C4-2B (cell line): ENCODE measurements around the gene TYSND1.

Experiments
- H3K27ac ChIP-seq: fragments of 450-650 bp; 2 replicates; pipeline ENCODE4 v1.5.1; 2017
- ZFX ChIP-seq: fragments of 450-650 bp; IDR thresholded peaks from 2 replicates; pipeline ENCODE4 v1.6.1; 2017
- TF ChIP-seq, protein P1 (sequence below): fragments of 450-650 bp; conservative IDR thresholded peaks from 2 replicates; pipeline ENCODE4 v1.5.1; 2017; ENCODE audit warnings: mild to moderate bottlenecking

The TYSND1 gene

DNA sequence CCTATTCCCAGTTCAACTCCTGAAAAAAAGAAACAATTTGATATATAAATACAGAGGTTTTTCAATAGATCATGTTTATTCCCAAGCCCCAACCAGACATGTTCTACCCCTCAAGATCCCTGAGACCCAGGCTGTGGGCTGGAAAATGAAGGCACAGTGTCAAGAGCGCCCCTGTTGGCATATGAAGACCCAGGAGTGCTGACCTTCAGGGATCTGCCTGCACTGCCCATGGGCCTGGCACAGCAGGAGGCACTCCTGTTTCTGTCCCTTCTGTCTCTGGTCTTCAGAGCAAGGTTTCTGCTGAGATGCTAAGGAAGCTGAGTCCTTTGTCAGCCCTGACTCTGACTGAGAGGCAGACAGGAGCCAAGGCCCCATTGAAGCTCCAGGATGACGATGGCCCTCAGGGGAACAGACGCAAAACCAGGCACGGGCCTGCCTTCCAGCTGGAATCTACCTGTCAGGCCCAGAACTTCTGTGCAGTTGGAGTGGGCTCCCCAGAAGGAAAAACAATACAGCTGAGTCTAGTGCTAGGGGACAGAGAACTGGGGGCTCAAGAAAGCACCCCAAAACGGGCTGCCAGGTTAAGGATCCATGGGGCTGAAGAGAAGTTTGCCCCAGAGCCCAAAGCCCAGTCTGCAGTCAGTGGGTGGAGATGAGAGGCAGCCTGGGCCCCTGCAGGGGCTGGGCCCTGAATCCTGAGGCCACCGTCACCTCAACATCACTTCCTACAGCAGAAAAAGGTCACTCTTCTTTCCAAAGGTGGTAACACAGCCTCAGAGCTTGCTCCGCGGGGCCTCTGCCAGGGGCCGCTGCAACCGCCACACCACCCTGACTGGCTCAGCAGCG is 7.1 kb downstream of the TYSND1 start:
- no peak for TF ChIP-seq ZFX
- TF ChIP-seq, protein P1, sequence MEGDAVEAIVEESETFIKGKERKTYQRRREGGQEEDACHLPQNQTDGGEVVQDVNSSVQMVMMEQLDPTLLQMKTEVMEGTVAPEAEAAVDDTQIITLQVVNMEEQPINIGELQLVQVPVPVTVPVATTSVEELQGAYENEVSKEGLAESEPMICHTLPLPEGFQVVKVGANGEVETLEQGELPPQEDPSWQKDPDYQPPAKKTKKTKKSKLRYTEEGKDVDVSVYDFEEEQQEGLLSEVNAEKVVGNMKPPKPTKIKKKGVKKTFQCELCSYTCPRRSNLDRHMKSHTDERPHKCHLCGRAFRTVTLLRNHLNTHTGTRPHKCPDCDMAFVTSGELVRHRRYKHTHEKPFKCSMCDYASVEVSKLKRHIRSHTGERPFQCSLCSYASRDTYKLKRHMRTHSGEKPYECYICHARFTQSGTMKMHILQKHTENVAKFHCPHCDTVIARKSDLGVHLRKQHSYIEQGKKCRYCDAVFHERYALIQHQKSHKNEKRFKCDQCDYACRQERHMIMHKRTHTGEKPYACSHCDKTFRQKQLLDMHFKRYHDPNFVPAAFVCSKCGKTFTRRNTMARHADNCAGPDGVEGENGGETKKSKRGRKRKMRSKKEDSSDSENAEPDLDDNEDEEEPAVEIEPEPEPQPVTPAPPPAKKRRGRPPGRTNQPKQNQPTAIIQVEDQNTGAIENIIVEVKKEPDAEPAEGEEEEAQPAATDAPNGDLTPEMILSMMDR = no peak
- no peak overlapping the region for H3K27ac ChIP-seq

DNA sequence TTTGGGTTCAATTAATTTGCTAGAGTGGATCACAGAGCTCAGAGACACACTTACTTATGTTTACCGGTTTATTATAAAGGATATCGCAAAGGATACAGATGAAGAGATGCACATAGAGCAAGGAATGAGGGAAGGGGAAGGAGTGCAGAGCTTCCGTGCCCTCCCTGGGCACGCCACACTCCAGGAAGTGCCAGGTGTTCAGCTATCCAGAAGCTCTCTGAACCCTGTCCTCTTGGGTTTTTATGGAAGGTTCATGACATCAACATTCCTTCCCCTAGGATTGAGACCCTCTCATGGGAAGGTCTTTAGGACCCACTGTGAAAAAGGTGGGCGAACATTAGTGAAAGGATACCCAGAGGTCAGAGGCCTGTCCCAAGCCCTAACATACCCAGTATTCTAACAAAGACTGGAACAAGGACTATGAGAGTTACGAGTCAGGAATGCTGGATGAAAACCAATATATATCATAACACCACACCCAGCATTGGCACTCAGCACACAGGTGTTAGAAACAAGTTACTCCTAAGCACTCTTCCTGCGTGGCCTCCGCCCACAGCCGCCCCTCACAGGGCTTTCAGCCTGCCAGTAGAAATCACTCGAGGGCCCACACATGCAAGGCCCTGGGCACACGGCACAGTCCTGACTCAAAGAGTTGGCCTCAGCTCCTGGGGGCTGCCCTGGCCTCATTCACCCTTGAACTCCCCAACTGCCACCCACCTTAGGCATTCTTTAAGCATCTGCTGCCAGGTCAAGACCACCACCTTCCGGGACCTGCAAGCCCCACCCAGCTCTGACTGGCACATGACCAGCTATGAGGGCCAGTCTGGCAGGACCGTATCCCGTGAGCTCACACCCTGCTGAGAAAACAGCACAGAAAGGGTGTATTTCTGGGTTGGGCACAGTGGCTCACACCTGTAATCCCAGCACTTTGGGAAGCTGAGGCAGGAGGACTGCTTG is 8.3 kb downstream of the TYSND1 start:
- no peak overlapping the region for H3K27ac ChIP-seq
- TF ChIP-seq, protein P1 = no peak
- TF ChIP-seq ZFX = no peak

DNA sequence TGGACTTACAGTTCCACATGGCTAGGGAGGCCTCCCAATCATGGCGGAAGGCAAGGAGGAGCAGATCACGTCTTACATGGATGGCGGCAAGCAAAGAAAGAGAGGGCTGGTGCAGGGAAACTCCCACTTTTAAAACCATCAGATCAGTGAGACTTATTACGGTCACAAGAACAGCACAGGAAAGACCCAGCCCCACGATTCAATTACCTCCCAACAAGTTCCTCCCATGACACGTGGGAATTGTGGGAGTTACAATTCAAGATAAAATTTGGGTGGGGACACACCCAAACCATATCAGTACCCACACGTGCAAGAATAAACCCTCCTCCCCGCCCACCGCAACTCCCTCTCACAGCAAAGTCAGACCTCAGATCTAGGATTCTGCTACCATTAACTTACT is 9.4 kb downstream of the TYSND1 start:
- H3K27ac ChIP-seq = no peak overlapping the region
- TF ChIP-seq ZFX = no peak
- TF ChIP-seq, protein P1 = no peak

DNA sequence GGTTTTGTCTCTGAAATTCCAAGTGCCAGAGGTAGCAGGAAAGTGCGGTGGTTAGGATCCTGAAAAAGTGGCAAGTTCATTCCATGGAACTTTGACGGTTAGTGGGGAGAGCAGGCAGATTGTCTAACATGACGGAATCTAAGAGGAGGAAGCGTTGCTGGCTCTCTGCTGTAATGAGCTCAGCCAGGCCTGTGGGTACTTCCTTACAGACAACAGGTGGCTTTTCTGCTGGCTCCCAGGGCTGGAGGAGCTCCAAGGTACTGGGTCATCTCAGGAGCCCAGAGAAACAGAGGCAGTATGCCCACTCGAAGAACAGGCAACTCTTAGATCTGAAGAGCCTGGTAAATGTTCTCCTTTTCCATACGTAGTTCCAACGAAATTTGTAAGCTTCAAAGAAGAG is 10.8 kb downstream of the TYSND1 start:
- no peak for TF ChIP-seq ZFX
- TF ChIP-seq, protein P1 = no peak
- H3K27ac ChIP-seq = no peak overlapping the region

DNA sequence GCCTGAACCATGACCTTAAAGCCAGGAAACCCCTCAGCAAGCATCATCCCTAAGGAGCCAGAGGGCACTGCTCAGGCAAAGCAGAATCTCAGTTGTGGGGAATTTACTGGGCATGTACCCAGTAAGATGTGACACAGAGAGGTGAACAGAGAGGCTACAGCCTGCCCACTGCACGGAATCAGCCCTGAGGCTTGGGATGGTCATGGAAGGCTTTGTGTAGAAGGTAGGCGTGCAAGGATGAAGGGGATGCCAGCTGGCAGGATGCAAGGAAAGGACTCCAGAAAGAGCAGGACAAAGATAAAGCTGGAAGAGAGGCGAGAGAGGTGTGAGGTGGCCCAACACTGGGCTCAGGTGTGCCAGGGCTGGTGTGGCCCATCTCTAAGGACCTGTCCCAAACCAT is 11.5 kb downstream of the TYSND1 start:
- H3K27ac ChIP-seq = no peak overlapping the region
- TF ChIP-seq, protein P1 = no peak
- no peak for TF ChIP-seq ZFX

DNA sequence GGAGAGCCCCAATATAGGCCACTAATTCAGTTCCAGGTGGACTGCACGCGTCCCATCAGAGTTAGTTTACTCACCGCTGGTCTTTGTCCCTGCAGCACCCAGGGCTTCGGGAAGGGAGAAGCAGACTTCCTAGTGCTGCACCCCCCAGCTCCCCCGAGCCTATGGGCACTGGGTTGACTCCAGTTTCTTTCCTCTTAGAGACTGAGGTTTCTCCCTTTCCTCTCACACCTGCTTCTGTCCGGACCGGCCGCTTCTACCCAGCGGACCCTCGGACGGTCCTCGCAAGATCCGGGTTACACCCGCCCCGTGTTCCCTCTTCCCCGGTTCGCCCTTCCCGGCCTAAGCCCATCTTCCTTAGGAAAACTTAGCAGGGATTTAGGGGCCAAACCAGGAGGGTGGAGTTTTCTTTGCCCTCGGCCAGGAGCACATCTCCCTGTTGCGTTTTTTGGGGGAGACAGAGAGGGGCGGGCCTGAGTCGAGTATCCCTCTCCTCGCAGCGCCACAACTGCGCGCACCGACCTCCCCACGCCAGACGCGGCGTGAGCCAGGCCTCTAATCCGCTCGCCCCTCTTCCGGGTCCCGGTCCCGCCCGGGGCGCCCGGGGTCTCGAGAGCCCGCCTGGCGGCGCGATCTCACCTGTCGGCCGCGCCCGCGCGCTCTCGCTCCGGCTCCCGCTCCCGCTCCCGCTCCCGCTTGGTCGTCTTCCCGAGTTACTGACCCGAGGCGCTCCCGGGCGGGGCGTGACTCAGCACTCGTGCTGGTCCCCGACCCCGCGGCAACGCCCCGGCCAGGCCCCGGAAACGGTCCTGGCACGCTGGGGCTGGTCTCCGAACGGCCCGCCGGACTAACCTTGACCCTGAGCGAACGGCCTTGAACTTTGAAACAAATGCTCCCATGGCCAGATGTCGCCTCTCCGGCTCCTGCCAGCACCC is 14.1 kb downstream of the TYSND1 start, which contains the start of gene AIFM2:
AIFM2 (minus strand) TSS at position 728 of the 932 bp plus-strand sequence. CDS start 8,741 bp downstream, outside the sequence.
- TF ChIP-seq, protein P1 = no peak
- no peak for TF ChIP-seq ZFX
- no peak within 1 kb of the TSS for H3K27ac ChIP-seq
